Activated T-cell treated with anti-CD3 and anti-CD28 coated beads for 1 hour (primary cell): Measurements from ENCODE around the gene CDKN1A.
"Not testable (repeated sequence)": the region's sequence is repeated elsewhere in the genome, so short reads cannot be mapped to it uniquely, and the experiment has no call there.

ENCODE experiments used
- DNase-seq: peaks from one replicate; pipeline ENCODE4 v3.0.0-alpha.2; 2020; ENCODE audit warnings: low read depth

The CDKN1A gene

DNA sequence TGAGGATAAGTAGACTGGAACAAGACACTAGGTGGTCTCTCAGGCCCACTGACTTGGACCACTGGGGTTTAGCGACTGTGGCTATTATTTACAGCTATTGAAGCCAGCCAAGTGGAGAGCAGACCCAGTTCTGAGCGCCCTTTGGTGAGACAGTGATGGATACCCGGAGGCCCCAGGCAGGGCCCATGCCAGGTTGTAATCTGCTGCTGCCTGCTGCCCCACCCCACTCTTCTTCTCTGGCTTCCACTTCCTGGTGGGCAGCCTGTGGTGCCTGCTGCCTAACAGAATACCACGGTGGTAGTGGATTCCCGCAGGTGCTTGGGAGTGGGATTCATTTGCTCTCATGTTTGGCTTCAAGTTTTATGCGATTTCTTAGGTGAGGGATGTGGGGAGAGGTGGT is 19.7 kb downstream of the CDKN1A start:
- DNase-seq, result no peak

DNA sequence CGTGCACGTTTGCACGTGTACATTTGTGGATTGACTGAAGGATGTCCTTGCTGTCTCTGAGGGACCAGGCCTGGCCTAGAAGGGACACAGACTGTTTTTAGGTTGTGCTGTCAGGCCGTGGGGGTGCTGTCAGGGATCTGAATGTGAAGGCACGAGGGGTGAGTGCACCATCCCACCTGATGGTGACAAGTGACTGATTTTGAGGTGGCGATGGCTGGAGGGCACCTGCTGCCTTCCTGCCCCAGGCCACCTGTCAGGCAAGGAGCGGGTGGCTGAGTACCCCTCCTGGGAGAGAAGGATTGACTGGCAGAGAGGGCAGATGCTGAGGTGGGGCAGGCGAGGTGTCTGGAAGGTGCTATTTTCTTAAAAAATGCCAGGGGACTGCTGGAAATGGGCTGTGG is 20.4 kb downstream of the CDKN1A start:
- DNase-seq, result no peak

DNA sequence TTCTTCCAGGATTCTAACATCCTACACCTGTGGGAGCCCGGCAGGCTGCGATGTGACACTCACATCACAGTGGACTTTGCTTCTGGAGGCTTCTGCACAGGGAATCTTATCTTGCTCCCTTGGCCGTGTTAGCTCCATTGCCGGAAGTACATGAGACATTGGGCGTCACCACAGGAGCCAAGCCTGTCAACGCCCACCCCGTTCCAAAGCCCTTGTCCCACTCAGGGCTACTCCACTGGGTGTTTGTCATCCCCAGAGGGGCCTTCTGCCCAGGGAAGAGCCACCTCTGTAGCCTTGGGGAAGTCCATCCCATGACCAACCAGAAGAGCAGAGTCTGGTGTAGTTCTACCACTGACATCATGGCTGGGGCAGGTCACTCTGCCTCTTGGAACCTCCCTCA is 20.8 kb downstream of the CDKN1A start:
- no peak for DNase-seq

DNA sequence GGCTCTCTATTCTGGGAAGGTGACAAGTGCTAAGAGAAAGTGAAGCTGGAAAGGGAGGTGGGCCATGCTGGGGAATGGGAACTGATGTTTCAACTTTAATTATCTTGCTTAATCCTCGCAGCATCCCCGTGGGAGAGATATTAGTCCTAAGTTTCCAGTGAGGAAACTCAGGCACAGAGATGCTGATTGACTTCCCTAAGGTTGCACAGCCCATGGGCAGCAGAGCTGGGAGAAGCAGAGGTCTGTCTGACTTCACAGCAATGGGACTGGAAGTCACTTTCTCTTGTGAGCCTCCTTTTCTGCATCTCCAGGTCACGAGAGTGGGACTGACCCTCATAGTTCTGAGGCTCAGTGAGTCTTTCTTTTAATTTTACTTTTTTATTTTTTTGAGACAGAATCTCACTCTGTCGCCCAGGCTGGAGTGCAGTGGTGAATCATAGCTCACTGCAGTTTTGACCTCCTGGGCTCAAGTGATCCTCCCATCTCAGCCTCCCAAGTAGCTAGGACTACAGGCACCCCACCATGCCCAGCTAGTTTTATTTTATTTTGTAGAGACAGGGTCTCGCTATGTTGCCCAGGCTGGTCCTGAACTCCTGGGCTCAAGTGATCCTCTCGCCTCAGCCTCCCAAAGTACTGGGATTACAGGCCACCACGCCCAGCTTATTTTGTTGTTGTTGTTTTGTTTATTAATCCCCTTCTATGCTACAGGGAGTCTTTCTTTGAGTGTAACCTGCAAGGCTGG is 21.7 kb downstream of the CDKN1A start:
- DNase-seq, result no peak

DNA sequence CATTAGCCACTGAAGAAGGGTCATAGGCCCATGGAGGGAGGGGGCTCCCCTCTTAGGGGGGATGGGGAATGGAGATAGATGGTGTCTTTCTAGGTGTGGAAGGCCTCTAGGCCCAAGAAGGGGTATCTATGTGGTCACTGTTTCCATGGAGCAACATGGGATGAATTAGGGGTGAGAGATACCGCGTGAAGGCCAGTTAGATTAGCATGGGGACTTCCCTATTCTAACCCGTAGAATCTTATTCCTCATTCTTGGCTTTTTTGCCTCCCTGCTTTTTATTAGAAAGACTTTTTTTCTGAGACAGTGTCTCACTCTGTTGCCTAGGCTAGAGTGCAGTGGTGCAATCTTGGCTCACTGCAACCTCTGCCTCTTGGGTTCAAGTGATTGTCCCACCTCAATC is 22.3 kb downstream of the CDKN1A start:
- DNase-seq, result no peak

DNA sequence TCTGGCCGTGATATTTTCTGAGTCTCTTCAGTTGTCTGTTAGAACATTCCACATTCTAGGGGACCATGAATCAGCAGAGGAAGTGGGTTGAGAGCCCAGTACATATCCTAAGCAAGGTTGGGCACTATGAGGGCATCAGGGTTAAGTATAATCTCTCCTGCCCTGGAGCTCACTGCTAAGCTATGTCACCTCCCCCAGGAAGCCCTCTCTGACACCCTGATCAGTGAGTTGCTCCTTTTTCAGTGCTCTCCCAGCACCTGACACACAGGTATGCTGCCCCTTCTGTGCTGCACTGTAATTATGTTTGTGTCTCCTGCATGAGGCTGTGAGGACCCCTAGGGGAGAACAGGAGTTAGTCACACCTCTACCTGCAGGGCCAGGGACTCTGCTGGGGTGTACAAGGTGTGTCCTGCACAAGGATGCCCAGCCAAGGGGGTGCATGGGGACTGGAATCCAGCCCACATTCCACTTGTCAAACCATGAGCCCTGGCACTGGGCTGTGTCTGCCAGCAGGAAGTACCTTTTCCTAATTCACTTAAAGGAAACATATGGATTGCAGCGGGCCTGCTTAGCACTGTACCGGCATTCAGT is 23.0 kb downstream of the CDKN1A start:
- DNase-seq, result no peak

DNA sequence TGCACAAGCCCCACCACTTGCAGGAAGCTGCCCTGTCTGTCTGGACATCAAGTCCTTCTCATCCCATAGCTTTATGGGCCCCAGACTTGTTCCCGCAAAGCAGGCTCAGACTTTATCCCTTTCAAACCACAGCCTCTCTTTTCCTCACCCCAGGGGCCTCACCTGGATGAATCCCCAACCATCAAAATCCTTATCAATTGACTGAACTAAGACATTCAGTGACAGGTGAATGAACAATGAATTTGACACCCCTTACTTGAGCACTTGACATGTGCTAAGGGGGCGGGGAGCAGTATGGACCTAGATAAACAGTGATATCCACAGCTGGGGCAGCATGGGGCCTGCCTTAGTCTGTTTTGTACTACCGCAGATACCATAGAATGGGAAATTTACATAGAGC is 24.1 kb downstream of the CDKN1A start:
- DNase-seq, result no peak

DNA sequence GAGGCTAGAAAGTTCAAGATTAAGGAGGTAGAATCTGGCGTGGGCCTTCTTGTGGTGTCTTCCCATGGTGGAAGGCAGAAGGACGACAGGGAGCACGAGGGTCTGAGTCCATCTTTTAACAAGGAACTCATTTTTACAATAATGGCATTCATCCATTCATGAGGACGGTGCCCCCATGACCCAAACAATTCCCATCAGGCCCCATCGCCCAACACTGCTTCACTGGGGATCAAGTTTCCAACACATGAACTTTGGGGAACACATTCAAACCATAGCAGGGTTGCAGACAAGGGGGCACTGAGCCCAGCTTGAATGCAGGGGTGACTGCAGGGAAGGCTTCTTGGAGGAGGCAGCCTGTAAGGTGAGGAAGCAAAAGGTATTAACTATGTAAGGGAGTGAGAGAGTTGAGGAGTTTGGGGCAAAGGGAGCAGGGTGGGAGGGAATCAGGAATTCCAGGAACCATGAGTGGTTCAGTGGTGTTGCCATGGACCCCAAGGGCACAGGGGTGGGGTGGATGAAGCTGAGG is 24.6 kb downstream of the CDKN1A start:
- DNase-seq, result no peak

DNA sequence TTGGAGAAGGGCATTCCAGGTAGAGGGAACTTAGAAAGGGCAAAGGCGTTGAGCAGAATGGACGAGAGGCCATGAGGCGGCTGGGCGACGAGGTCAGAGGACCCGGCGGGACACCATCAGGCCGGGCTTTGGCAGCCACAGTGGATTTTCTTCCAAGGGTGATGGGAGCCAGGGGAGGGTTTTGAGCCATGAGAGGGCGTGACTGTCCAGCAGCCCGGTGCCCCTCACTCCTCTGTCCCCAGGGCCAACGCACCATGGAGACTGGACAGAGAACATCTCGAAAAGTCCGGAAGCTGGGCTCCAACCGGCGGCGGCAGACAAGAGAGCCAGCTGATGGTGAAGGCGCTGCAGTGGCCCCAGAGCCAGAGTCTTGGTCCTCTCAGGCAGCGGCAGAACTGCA is 25.5 kb downstream of the CDKN1A start:
- DNase-seq, result no peak

DNA sequence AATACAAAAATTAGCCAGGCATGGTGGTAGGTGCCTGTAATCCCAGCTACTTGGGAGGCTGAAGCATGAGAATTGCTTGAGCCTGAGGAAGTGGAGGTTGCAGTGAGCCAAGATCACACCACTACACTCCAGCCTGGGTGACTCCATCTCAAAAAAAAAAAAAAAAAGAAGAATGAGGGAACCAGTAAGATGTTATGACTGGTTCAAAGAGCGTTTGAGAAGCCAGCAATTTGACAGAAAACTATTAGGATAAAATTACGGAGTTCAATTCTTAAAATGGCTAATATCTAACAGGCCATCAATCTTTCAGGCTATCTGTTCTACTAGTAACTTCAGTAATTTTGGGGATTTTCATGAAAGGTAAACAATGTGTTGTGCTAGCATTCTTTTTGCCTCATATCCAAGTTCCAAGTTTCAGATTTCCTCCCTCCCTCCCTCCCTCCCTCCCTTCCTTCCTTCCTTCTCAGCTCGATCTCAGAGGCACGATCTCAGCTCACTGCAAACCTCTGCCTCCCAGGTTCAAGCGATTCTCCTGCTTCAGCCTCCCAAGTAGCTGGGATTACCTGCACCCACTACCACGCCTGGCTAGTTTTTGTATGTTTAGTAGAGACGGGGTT is 26.6 kb downstream of the CDKN1A start:
- DNase-seq, result not testable (repeated sequence)

DNA sequence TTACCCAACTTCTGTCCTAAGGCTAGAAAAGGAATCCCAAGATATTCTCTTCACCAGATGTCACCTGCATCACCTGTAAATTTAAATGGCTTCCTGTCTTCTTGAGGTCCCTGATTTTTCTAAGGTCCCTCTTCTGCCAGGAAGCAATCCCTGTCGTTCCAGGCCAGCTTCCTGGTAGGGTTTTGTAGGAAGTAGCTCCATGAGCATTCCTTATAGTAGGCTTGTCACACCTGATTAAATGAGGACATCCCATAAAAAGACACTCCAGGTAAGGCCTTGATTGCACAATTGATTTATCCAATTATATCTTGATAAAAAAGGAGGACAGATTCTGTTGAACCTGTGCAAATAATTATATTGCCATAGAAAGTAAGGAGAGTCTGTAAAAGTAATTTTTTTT is 27.8 kb downstream of the CDKN1A start:
- DNase-seq, result no peak

DNA sequence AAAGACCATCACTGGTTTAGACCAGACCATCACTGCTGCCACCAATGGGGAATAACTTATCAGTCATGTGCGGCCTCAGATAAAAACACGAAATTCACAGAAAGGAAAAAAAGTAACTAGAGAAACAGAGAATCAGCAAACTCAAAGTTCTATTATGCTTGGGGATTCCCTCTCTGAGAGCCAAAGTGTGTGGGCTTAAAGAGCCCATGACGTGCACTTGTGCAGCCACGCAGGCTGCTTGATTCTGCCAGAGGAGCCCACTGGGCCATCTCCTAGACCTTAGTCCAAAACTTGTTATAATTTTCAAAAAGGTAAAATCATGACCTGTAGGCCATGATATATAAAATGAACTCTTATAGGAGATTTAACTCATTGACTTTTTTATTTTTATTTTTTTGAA is 34.3 kb downstream of the CDKN1A start:
- no peak for DNase-seq

DNA sequence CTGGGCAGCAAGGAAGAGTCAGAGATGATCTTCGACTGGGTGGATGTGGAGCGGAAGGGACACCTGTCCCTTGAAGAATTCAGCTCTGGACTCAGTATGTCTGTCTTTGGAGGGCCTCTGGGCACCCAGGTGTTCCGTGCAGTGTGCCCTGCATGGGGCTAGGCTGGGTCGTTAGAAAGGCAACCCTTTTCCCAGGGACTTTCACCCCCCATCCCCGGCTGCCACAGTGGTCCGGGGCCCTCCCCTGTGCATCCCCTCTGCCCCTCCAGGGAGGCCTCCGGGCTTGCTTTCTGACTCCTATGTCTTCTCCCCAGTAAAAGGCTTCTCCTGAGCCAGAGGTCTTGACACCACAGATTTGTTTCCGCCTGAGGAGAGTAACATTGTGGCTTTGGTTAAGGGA is 35.3 kb downstream of the CDKN1A start:
- DNase-seq, result no peak

DNA sequence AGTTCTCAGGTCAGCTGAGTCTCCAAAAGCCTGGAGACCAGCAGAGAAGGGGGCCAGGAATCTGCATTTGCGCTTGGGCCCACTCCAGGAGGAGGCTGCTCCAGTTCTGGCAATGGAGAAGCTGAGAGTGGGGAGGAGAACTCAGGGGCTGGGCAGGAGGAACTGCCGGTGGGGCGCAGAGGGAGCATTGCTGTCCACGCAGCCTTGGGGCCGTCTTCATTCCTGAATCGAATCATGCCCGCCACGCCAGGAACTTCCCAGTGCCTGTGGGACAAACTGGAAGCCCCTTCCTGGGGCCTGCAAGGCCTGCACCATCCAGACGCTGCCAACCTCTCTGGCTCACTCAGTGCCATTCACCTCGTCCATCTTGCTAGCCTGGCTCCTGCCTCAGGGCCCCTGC is 36.0 kb downstream of the CDKN1A start:
- DNase-seq, result no peak

DNA sequence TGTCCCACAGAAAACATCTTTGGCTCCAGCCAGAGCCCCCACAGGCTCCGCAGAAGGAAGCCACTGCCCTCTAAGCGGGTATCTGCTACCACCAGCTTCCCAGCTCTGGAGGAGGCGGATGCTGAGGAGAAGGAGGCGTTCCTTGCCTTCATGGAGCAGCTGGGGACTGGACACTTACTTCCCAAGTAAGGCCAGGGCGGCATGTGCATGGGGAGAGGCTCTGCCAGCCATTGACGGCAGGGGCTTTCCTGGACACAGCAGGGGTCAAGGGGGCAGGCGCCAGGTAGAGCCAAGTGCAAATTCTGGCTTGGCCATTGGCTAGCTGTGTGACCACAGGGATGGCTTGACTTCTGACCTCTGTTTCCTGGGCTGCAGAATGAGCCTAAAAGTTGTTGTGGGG is 37.0 kb downstream of the CDKN1A start:
- DNase-seq, result no peak

DNA sequence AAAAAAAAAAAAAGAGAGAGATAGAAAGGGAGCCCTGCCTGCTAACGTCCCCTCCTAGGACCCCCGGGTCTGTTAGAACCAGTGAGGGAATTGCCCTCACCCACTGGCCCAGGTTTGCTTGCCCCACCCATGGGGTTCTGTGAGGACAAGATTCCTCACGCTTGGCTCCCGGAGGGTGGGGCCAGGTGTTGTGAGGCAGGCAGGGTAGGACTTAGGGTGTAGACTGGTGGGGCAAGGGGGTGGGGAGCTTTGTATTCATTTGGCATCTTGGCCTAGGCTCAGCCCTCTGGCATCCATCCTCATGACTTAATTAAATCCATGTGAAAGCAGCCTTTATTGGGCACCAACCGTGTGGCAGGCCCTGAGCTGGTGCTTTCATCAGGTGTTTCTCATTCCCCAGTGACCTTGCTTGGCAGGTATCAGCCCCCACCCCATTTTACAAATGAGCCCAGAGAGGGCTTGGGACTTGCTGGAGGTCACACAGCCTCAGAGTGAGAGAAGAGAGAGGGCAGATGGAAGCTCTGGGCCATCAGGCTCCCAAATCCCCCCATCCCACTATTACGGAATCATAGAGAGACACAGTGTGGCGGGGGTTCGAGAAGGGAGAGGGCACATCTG is 38.1 kb downstream of the CDKN1A start:
- no peak for DNase-seq

DNA sequence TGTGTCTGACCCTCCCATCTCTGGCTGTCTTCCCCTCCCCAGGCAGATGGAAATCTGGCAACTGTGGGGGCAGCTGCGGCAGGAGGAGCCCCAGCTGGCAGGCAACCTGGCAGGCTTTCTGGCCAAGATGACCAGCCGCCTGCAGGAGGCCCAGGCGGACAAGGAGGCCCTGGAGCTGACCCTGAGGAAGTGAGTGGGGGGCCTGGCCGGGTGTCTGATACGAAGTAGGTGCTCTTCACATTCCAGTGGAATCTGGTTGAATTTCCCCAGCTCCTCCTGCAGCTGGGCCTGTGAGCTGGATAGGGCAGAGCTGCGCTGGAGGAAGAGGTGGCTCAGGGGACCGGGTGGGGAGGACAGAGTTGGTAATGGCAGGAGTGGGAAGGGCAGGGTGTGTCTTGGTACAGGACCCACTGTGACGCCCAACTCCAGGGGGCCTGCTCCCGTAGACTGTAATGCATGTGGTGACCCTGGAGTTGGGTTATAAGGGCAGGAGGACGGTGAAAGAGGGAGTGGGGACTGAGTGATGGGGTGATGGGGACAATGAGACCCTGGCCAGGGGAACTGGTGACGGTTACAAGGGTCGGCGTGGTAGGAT is 38.8 kb downstream of the CDKN1A start:
- no peak for DNase-seq

DNA sequence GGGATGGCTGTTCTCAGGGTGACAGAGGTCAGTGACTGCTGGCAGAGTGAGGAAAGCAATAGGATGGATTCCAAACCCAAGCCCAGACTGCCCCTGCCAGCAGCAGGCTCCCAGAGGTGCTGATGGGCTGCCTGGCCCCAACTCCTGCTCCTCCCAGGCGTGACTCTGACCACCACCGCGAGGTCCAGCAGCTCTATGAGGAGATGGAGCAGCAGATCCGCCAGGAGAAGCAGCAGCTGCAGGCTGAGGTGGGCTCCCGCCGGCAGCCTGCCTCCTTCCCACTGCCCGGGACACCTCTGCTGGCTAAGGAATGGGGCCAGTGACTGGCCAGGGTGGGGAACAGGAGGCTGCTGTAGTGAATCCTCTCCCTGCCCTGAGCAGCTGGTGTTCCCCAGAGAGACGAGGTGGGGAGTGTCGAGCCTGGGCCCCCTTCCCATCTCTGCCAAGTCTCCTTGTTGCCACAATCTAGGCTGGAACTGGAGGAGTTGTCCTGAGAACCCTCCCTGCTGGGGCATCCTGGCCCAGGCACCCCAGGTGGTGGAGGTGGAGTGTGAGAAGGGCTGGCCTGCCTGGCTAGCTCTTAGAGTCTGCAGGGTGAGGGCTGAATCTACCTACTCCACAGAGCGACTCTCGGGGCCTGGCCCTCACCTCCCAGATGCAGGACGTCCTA is 39.5 kb downstream of the CDKN1A start:
- no peak for DNase-seq

DNA sequence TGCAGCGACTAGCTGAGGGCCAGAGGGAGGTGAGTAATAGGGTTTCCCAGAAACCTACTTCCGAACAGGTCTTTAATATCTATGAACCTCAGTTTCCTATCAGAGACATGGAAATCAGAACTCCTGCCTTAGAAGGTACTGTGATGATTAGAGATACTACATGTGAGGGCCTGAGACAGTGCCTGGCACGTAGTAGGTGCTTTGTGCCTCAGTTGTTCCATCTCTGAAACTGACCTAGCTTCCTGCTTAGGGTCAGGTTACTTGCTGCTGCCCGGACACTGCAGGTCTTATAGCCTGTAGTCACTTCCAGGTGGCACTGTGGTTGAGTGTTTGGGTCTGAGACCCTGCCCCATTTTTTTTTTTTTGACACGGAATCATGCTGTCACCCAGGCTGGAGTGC is 40.0 kb downstream of the CDKN1A start:
- DNase-seq, result no peak

DNA sequence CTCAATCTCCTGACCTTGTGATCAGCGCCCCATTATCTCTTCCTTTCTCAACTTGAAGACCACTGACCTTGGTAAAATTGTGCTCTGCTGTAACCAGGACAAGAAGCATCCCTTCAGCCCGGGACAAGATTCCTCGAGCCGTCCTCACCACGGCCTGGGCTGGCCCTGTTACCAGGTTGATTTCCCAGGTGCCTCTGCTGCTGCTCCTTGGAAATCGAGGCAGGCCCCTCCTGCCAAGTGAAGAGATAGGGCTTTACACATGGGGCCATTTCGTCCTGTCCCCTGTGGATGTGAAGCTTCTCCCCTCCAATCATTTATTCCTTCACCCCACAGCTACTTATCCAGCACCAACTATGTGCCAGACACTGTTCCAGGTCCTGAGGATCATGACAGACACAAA is 40.6 kb downstream of the CDKN1A start:
- DNase-seq, result no peak

DNA sequence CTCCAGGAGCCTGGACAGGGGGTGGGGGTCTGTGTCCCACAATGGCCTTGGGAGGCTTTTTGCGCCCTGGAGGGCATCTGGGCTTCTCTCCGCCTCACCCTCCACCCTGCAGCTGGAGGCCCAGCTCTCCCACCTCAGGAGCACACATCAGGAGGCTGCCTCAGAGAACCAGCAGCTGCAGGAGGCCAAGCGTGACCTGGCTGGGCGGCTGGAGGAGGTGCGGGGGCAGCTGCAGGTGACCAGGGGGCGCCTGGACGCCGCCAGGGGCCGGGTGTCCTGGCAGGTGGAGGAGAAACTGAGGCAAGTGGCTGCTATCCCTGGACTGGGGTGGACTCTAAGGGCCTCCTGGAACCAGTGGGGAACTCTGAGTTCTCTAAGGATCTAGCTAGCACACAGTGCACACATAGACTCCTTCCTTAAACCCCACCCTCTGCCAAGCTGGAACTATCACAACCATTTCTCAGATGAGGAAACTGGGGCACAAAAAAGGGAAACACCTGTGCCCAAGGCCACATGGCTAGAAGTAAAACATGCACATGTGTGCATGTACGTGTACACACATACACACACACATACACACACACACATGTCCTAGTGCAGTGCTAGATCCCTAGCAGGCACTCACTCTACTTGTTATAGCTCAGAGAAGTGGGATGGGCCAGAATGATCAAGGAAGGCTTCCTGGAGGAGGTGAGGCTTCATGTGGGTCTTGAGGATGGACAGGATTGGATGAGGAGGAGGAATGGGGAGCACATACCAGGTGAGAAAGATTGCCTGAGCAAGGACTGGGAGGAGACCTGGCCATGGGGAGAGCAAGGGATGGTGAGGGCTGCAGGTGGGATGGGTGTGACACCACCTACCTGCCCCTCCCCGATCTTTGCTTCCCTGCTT is 42.0 kb downstream of the CDKN1A start:
- DNase-seq, result no peak
